GM23248 (cell line): ENCODE measurements around the gene ASAP2. TPM values are rescaled to one million over a fixed set of nuclear protein-coding genes. Genes with fewer than 3 reads are reported as not detected.
A peak's percentile ranks its signal among the peaks of the same experiment; 100 is the strongest.

Experiments used
- DNase-seq: peaks from one replicate; pipeline ENCODE4 v3.0.0-alpha.2; 2015
- H2AFZ ChIP-seq: fragments of 200-600 bp; sonication (generic); 2 replicates; pipeline ENCODE4 v1.6.1; 2016; ENCODE audit warnings: antibody characterized with exemption
- H3F3A ChIP-seq: fragments of 200-600 bp; sonication (generic); 2 replicates; pipeline ENCODE4 v1.6.1; 2016; ENCODE audit warnings: mild to moderate bottlenecking, antibody characterized with exemption, mixed run types; ENCODE audit not compliant: insufficient read depth
- H3K27ac ChIP-seq: fragments of 200-600 bp; sonication (generic); 2 replicates; pipeline ENCODE4 v1.5.1; 2016; ENCODE audit warnings: mild to moderate bottlenecking
- H3K27me3 ChIP-seq: fragments of 200-600 bp; sonication (generic); replicated peaks from 2 replicates; pipeline ENCODE4 v1.6.1; 2016; ENCODE audit warnings: mild to moderate bottlenecking; ENCODE audit not compliant: insufficient read depth
- H3K36me3 ChIP-seq: fragments of 200-600 bp; sonication (generic); 2 replicates; pipeline ENCODE4 v1.6.1; 2016; ENCODE audit warnings: low read depth, mild to moderate bottlenecking
- H3K4me1 ChIP-seq: fragments of 200-600 bp; sonication (generic); 2 replicates; pipeline ENCODE4 v1.6.1; 2016; ENCODE audit warnings: mild to moderate bottlenecking; ENCODE audit not compliant: insufficient read depth
- H3K4me2 ChIP-seq: fragments of 200-600 bp; sonication (generic); one replicate; pipeline ENCODE4 v1.6.1; 2016; ENCODE audit warnings: mild to moderate bottlenecking; ENCODE audit not compliant: unreplicated experiment
- H3K4me3 ChIP-seq: fragments of 200-600 bp; sonication (generic); 2 replicates; pipeline ENCODE4 v1.5.1; 2016; ENCODE audit warnings: mild to moderate bottlenecking
- H3K79me2 ChIP-seq: fragments of 200-600 bp; sonication (generic); 2 replicates; pipeline ENCODE4 v1.6.1; 2016; ENCODE audit warnings: mild to moderate bottlenecking; ENCODE audit not compliant: insufficient read depth
- H3K9ac ChIP-seq: fragments of 200-600 bp; sonication (generic); 2 replicates; pipeline ENCODE4 v1.6.1; 2016; ENCODE audit warnings: mild to moderate bottlenecking
- H3K9me2 ChIP-seq: fragments of 200-600 bp; sonication (generic); 2 replicates; pipeline ENCODE4 v1.6.1; 2016; ENCODE audit warnings: mixed run types, mild to moderate bottlenecking, moderate library complexity; ENCODE audit not compliant: insufficient read depth
- H3K9me3 ChIP-seq: fragments of 200-600 bp; sonication (generic); one replicate; pipeline ENCODE4 v1.6.1; 2017; ENCODE audit warnings: low read depth
- H4K20me1 ChIP-seq: fragments of 200-600 bp; sonication (generic); 2 replicates; pipeline ENCODE4 v1.6.0; 2016; ENCODE audit not compliant: insufficient read depth
- EZH2 ChIP-seq: fragments of 200-600 bp; sonication (generic); IDR thresholded peaks from 2 replicates; pipeline ENCODE4 v1.6.1; 2018; ENCODE audit warnings: antibody characterized with exemption, mild to moderate bottlenecking; ENCODE audit not compliant: insufficient read depth, poor library complexity, severe bottlenecking
- EZH2phosphoT487 ChIP-seq: fragments of 200-600 bp; sonication (generic); IDR thresholded peaks from 2 replicates; pipeline ENCODE4 v1.6.1; 2018; ENCODE audit warnings: antibody characterized with exemption, moderate library complexity, mild to moderate bottlenecking, low read depth; ENCODE audit not compliant: insufficient read depth
- WGBS, 2 experiments: methylation state at CpG; one replicate each; pipeline ENCODE4 v1.1.6; 2015 to 2017; ENCODE audit warnings: low lambda C conversion rate in 2 of 2, low coverage in 1 of 2; ENCODE audit errors: missing lambda C conversion rate in 2 of 2; 5-methylcytosine and 5-hydroxymethylcytosine counted together
- in situ Hi-C: fragments of 300-500 bp; cut with MboI; formaldehyde crosslinking; loops from 2 replicates; pipeline ENCODE4 v1.15.0; 2020
- polyA plus RNA-seq: library from polyadenylated mRNA; unstranded; fragments of >200 nt; fragmentation: Nextera tagmentation; extraction: Ambion mirVana; gene quantifications from 2 replicates; pipeline ENCODE4 v1.2.1, GENCODE V29; 2016
- total RNA-seq: library from RNA; depleted of rRNA; stranded (reverse); fragments of >200 nt; shearing (Covaris generic); gene quantifications from 2 replicates; pipeline ENCODE4 v1.2.3, GENCODE V29; 2014

Gene ASAP2
- total and polyA plus RNA-seq, 2 experiments from 2014 or later: 8.8 to 49.6 TPM

DNA sequence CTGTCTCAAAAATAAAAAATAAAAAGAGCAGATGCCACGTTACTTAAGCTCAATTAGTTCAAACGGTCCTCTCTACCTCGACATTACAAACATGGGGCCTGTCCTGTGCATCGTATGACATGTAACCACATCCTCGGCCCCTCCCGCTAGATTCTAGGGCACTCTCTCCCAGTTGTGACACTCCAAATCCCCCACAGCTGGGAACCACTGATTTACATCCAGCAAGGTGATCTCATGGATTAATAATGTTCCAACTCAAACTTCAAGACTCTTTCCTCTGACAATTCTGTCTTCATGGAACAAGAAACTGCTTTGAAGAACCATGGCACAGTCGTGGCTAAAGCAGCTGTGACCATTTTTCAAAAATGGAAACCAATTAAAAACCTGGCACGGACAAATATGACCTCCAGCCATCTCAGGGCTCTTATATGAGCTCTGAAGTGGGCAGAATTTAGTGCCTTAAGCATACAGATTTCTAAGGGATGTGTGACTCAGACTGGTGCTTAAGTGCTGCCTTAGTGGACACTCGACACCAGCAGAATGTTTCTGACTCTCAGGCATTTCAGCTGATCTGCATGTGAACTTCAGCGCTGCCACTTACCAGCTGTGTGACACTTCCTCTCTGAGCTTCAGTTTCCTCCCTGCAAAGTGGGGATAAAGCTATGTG lies 31.7 kb upstream of the ASAP2 start:
- H4K20me1 ChIP-seq: no peaks in the 10 kb centered on the region
- no peaks in the 10 kb centered on the region for H3K79me2 ChIP-seq
- peak overlapping the region; percentile 61 for H3K27ac ChIP-seq
- H3F3A ChIP-seq: peaks cover 32% of the 10 kb centered on the region
- WGBS, 2 experiments: 40 to 44% methylated on average over 10 of the region's 10 CpGs
- peak overlapping the region; percentile 5 for H2AFZ ChIP-seq
- peaks cover 36% of the 10 kb centered on the region for H3K4me1 ChIP-seq
- no peaks in the 10 kb centered on the region for H3K9me2 ChIP-seq
- H3K4me3 ChIP-seq: peak overlapping the region; percentile 2; the same call in 1 of the 2 replicates
- peak; percentile 92 for DNase-seq
- H3K4me2 ChIP-seq: peak overlapping the region; percentile 66
- no peak for TF ChIP-seq EZH2phosphoT487
- TF ChIP-seq EZH2: no peak
- peak overlapping the region; percentile 29 for H3K9ac ChIP-seq
- in situ Hi-C loops: no loop called here
- H3K9me3 ChIP-seq: no peaks in the 10 kb centered on the region
- no peaks in the 10 kb centered on the region for H3K36me3 ChIP-seq
- no peaks in the 10 kb centered on the region for H3K27me3 ChIP-seq

DNA sequence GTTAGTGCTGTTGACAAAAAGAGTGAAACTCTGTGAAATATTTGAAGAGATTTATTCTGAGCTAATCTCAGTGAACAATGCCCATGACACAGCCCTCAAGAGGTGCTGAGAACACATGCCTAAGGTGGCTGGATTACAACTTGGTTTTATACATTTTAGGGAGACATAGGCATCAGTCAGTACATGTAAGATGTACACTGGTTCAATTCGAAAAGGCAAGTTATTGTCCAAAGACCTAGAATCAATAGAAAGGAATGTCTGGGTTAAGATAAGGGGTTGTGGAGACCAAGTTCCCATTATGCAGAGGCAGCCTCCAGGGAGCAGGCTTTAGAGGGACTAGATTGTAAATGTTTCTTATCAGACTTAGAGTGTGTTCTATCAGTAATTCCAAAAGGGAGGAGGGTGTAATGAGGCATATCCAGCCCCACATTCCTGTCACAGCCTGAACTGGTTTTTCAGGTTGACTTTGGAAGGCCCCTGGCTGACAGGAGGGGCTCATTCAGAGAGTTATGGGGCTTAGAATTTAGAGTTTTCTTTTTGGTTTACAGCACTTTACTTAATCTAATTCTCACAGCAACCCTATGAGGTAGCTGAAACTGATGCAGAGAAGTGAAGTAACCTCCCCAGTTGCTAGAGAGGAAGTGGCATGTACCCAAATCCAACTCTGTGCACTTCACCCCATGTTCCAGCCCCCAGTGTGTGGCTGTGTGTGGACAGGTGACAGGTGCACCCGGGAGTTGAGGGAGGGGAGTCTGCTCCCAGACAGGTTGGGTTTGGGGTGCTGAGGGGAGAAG lies 28.3 kb upstream of the ASAP2 start:
- Histone ChIP-seq H3K9ac (peak overlapping the region; percentile 80), H3K9me2 (no peaks in the 10 kb centered on the region), H3K27me3 (no peaks in the 10 kb centered on the region), H3K4me3 (no peak overlapping the region), H3K4me2 (peak overlapping the region; percentile 64), H2AFZ (peak overlapping the region; percentile 46; the same call in 1 of the 2 replicates), H3K36me3 (no peaks in the 10 kb centered on the region), H3K4me1 (peaks cover 45% of the 10 kb centered on the region), H3K27ac (peak overlapping the region; percentile 97), H3K9me3 (no peaks in the 10 kb centered on the region), H3F3A (peaks cover 39% of the 10 kb centered on the region), H3K79me2 (no peaks in the 10 kb centered on the region), H4K20me1 (no peaks in the 10 kb centered on the region)
- in situ Hi-C loops: no loop called here
- DNase-seq: peak; percentile 47
- TF ChIP-seq EZH2: no peak
- TF ChIP-seq EZH2phosphoT487: no peak
- 89 to 93% methylated on average over 2 of the region's 2 CpGs for WGBS, 2 experiments

DNA sequence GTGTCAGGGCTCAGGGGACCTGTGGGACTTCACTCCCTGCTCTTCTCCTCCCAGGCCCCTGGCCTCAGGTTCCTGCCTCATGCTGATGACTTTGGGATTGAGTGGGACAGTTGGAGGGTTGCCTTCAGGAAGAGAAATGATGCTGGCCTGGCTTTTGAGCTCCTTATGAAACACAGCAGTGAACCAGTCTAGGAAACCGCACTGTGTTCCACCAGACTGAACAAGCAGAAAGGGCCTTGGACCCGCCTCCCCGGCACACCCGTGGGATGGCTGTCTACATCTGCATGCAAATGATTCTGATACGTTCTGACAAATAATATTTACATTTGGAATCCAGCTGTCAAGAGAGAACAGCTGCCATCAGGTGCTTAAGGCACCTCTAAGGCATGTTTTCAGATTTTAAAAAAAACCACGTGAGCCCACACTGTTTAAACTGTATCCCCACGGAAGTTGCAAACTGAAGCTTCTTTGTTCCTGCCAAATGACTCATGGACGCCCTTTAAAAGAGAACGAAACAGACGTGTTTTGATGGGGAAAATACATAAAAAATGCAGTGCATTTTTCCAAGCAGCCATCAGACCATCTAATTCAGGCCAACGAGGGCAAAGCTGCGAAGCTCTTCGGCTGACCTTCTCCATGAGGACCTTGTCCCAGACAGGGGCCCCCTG lies 27.6 kb upstream of the ASAP2 start:
- H3K4me1 ChIP-seq: peaks cover 52% of the 10 kb centered on the region
- peaks cover 38% of the 10 kb centered on the region for H3F3A ChIP-seq
- H3K9ac ChIP-seq: peak overlapping the region; percentile 80
- no peaks in the 10 kb centered on the region for H3K9me2 ChIP-seq
- no peaks in the 10 kb centered on the region for H4K20me1 ChIP-seq
- H3K79me2 ChIP-seq: no peaks in the 10 kb centered on the region
- in situ Hi-C loops: no loop called here
- TF ChIP-seq EZH2 (no peak), EZH2phosphoT487 (no peak)
- 4 to 6% methylated on average over 13 of the region's 13 CpGs for WGBS, 2 experiments
- peak overlapping the region; percentile 46 for H2AFZ ChIP-seq
- H3K9me3 ChIP-seq: no peaks in the 10 kb centered on the region
- peak overlapping the region; percentile 64 for H3K4me2 ChIP-seq
- H3K4me3 ChIP-seq: peak overlapping the region; percentile 35
- DNase-seq: peak; percentile 92
- H3K36me3 ChIP-seq: no peaks in the 10 kb centered on the region
- H3K27ac ChIP-seq: peak overlapping the region; percentile 97
- H3K27me3 ChIP-seq: no peaks in the 10 kb centered on the region

DNA sequence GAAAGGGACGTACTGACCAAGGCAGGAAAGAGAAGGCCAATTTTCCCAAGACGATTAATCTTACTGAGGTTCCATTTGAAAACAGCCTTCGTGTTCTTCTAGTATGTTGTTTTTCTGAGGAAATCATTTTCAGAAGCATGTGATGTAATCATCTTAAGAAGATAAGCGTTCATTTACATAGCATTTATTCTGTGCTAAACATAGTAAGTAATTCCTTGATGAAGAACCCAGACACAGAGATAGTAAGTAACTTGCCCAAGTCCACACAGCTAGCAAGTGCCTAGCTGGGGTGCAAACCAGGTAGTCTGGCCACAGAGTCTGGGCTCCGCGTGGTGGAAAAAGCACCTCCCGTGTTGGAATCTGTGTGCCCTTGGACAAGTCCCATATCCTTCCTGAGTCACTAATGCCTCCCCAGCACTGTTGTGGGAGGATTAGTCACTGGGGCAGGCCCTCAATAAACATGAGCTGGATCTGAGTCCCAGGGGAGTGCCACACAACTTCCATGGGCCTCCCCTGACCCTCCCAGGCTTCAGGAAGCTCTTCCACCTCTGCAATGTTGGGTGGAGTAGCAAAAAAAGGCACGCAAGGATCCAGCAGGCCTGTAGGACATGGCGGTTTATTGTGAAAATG lies 26.9 kb upstream of the ASAP2 start:
- no peaks in the 10 kb centered on the region for H4K20me1 ChIP-seq
- H3K4me1 ChIP-seq: peaks cover 47% of the 10 kb centered on the region
- peak overlapping the region; percentile 80 for H3K9ac ChIP-seq
- H3K9me3 ChIP-seq: no peaks in the 10 kb centered on the region
- in situ Hi-C loops: no loop called here
- H3F3A ChIP-seq: peaks cover 31% of the 10 kb centered on the region
- H3K27me3 ChIP-seq: no peaks in the 10 kb centered on the region
- no peaks in the 10 kb centered on the region for H3K9me2 ChIP-seq
- no peaks in the 10 kb centered on the region for H3K36me3 ChIP-seq
- H3K79me2 ChIP-seq: no peaks in the 10 kb centered on the region
- peak overlapping the region; percentile 97 for H3K27ac ChIP-seq
- TF ChIP-seq EZH2 (no peak), EZH2phosphoT487 (no peak)
- peak overlapping the region; percentile 64 for H3K4me2 ChIP-seq
- peak; percentile 99 for DNase-seq
- peak overlapping the region; percentile 35 for H3K4me3 ChIP-seq
- WGBS, 2 experiments: 5 to 6% methylated on average over 9 of the region's 9 CpGs
- peak overlapping the region; percentile 46 for H2AFZ ChIP-seq
